SK-N-MC (cell line): ENCODE results near the gene PDE4B.

ENCODE experiments used
- EZH2 ChIP-seq: fragments of 200-600 bp; sonication (generic); IDR thresholded peaks from one replicate; pipeline ENCODE4 v1.6.1; 2017; ENCODE audit warnings: antibody characterized with exemption
- POLR2AphosphoS5 ChIP-seq: IDR thresholded peaks from 2 replicates; pipeline ENCODE4 v1.6.1; 2012; ENCODE audit warnings: mild to moderate bottlenecking, low read depth, low read length, borderline replicate concordance

DNA sequence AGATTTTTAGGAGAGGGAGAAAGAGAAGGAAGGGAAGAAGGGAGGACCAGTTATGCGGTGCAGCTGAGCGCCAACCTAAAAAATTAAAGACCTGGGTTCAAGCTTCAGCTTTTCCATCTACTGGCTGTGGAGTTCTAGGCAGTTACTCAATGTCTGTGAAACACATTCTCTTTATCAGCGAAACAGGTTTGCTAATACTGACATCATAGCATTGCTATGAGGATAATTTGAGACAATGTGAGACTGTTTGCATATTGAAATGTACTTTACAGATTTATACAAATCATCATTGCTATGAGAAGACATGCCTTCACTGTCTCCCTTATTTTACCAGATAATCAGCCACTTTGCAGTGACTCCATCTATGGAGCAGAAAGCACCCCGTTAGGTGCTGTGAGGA lies 518.4 kb downstream of the PDE4B start:
- no peak for TF ChIP-seq EZH2
- no peak for TF ChIP-seq POLR2AphosphoS5
